ENCODE data around the gene MB21D2.

MB21D2 gene

GRCh38 chr3:192820161-192820560, 97.5 kb downstream of the MB21D2 start:
- Histone ChIP-seq H3K9me3 (ENCODE audit: control insufficient read depth in 2 of 2, low read length in 2 of 2) (no peaks in the 10 kb centered on the region), H3K9ac (ENCODE audit: low read length in 2 of 2) (no peak overlapping the region), H3K27me3 (ENCODE audit: control insufficient read depth in 1 of 2, insufficient read depth in 2 of 2, low read length in 2 of 2) (no peaks in the 10 kb centered on the region), H3K4me1 (ENCODE audit: control insufficient read depth, insufficient read depth, low read length) (peaks cover 12% of the 10 kb centered on the region), H3K27ac (ENCODE audit: low read length) (no peak overlapping the region), H3K36me3 (ENCODE audit: control insufficient read depth in 2 of 2, insufficient read depth in 2 of 2, low read length in 2 of 2) (no peaks in the 10 kb centered on the region), H3K4me3 (ENCODE audit: low read length in 2 of 2) (no peak overlapping the region)

GRCh38 chr3:192819001-192819569, 98.6 kb downstream of the MB21D2 start:
- peaks cover 10% of the 10 kb centered on the region for H3K4me1 ChIP-seq (ENCODE audit: control insufficient read depth, insufficient read depth, low read length)
- H3K4me3 ChIP-seq (ENCODE audit: low read length in 2 of 2): no peak overlapping the region
- no peaks in the 10 kb centered on the region for H3K9me3 ChIP-seq (ENCODE audit: control insufficient read depth in 2 of 2, low read length in 2 of 2)
- H3K9ac ChIP-seq (ENCODE audit: low read length in 2 of 2): no peak overlapping the region
- no peaks in the 10 kb centered on the region for H3K27me3 ChIP-seq (ENCODE audit: control insufficient read depth in 1 of 2, insufficient read depth in 2 of 2, low read length in 2 of 2)
- no peaks in the 10 kb centered on the region for H3K36me3 ChIP-seq (ENCODE audit: control insufficient read depth in 2 of 2, insufficient read depth in 2 of 2, low read length in 2 of 2)
- no peak overlapping the region for H3K27ac ChIP-seq (ENCODE audit: low read length)

GRCh38 chr3:192818126-192818525, 99.5 kb downstream of the MB21D2 start:
- H3K27ac ChIP-seq (ENCODE audit: low read length): no peak overlapping the region

GRCh38 chr3:192817506-192817905, 100.2 kb downstream of the MB21D2 start:
- Histone ChIP-seq H3K4me1 (ENCODE audit: control insufficient read depth, insufficient read depth, low read length) (peaks cover 10% of the 10 kb centered on the region), H3K27ac (ENCODE audit: low read length) (no peak overlapping the region), H3K36me3 (ENCODE audit: control insufficient read depth in 2 of 2, insufficient read depth in 2 of 2, low read length in 2 of 2) (no peaks in the 10 kb centered on the region), H3K9ac (ENCODE audit: low read length in 2 of 2) (peak overlapping the region in 1 of 2 donors; percentile 29), H3K27me3 (ENCODE audit: control insufficient read depth in 1 of 2, insufficient read depth in 2 of 2, low read length in 2 of 2) (no peaks in the 10 kb centered on the region), H3K9me3 (ENCODE audit: control insufficient read depth in 2 of 2, low read length in 2 of 2) (no peaks in the 10 kb centered on the region), H3K4me3 (ENCODE audit: low read length in 2 of 2) (no peak overlapping the region)

More at GRCh38 chr3:192818126-192818525, 99.5 kb downstream of the MB21D2 start:
- H3K36me3 ChIP-seq (ENCODE audit: control insufficient read depth in 2 of 2, insufficient read depth in 2 of 2, low read length in 2 of 2): no peaks in the 10 kb centered on the region
- peaks cover 10% of the 10 kb centered on the region for H3K4me1 ChIP-seq (ENCODE audit: control insufficient read depth, insufficient read depth, low read length)
- H3K9me3 ChIP-seq (ENCODE audit: control insufficient read depth in 2 of 2, low read length in 2 of 2): no peaks in the 10 kb centered on the region
- H3K27me3 ChIP-seq (ENCODE audit: control insufficient read depth in 1 of 2, insufficient read depth in 2 of 2, low read length in 2 of 2): no peaks in the 10 kb centered on the region
- H3K4me3 ChIP-seq (ENCODE audit: low read length in 2 of 2): no peak overlapping the region
- no peak overlapping the region for H3K9ac ChIP-seq (ENCODE audit: low read length in 2 of 2)

GRCh38 chr3:192817053-192817452, 100.6 kb downstream of the MB21D2 start:
- H3K9ac ChIP-seq (ENCODE audit: low read length in 2 of 2): no peak overlapping the region
- no peak overlapping the region for H3K27ac ChIP-seq (ENCODE audit: low read length)
- peaks cover 10% of the 10 kb centered on the region for H3K4me1 ChIP-seq (ENCODE audit: control insufficient read depth, insufficient read depth, low read length)
- no peaks in the 10 kb centered on the region for H3K27me3 ChIP-seq (ENCODE audit: control insufficient read depth in 1 of 2, insufficient read depth in 2 of 2, low read length in 2 of 2)
- no peaks in the 10 kb centered on the region for H3K9me3 ChIP-seq (ENCODE audit: control insufficient read depth in 2 of 2, low read length in 2 of 2)
- H3K36me3 ChIP-seq (ENCODE audit: control insufficient read depth in 2 of 2, insufficient read depth in 2 of 2, low read length in 2 of 2): no peaks in the 10 kb centered on the region
- no peak overlapping the region for H3K4me3 ChIP-seq (ENCODE audit: low read length in 2 of 2)

- H3K4me3 ChIP-seq (ENCODE audit: low read length in 2 of 2): no peak overlapping the region
- no peaks in the 10 kb centered on the region for H3K36me3 ChIP-seq (ENCODE audit: control insufficient read depth in 2 of 2, insufficient read depth in 2 of 2, low read length in 2 of 2)
- no peaks in the 10 kb centered on the region for H3K9me3 ChIP-seq (ENCODE audit: control insufficient read depth in 2 of 2, low read length in 2 of 2)
- no peak overlapping the region for H3K9ac ChIP-seq (ENCODE audit: low read length in 2 of 2)
- H3K27me3 ChIP-seq (ENCODE audit: control insufficient read depth in 1 of 2, insufficient read depth in 2 of 2, low read length in 2 of 2): no peaks in the 10 kb centered on the region
- H3K27ac ChIP-seq (ENCODE audit: low read length): no peak overlapping the region
- H3K4me1 ChIP-seq (ENCODE audit: control insufficient read depth, insufficient read depth, low read length): peaks cover 10% of the 10 kb centered on the region
These were observed 101.3 kb downstream of the MB21D2 start for GRCh38 chr3:192816351-192816750.

- H3K27ac ChIP-seq (ENCODE audit: low read length): no peak overlapping the region
- no peak overlapping the region for H3K9ac ChIP-seq (ENCODE audit: low read length in 2 of 2)
- no peaks in the 10 kb centered on the region for H3K36me3 ChIP-seq (ENCODE audit: control insufficient read depth in 2 of 2, insufficient read depth in 2 of 2, low read length in 2 of 2)
- H3K4me3 ChIP-seq (ENCODE audit: low read length in 2 of 2): no peak overlapping the region
- no peaks in the 10 kb centered on the region for H3K9me3 ChIP-seq (ENCODE audit: control insufficient read depth in 2 of 2, low read length in 2 of 2)
- H3K27me3 ChIP-seq (ENCODE audit: control insufficient read depth in 1 of 2, insufficient read depth in 2 of 2, low read length in 2 of 2): no peaks in the 10 kb centered on the region
- no peaks in the 10 kb centered on the region for H3K4me1 ChIP-seq (ENCODE audit: control insufficient read depth, insufficient read depth, low read length)
These were observed 104.8 kb downstream of the MB21D2 start for GRCh38 chr3:192812743-192813383.

GRCh38 chr3:192805711-192806110, 111.9 kb downstream of the MB21D2 start:
- no peaks in the 10 kb centered on the region for H3K27me3 ChIP-seq (ENCODE audit: control insufficient read depth in 1 of 2, insufficient read depth in 2 of 2, low read length in 2 of 2)
- no peaks in the 10 kb centered on the region for H3K36me3 ChIP-seq (ENCODE audit: control insufficient read depth in 2 of 2, insufficient read depth in 2 of 2, low read length in 2 of 2)
- H3K4me1 ChIP-seq (ENCODE audit: control insufficient read depth, insufficient read depth, low read length): peaks cover 4% of the 10 kb centered on the region
- no peaks in the 10 kb centered on the region for H3K9me3 ChIP-seq (ENCODE audit: control insufficient read depth in 2 of 2, low read length in 2 of 2)
- H3K9ac ChIP-seq (ENCODE audit: low read length in 2 of 2): no peak overlapping the region
- H3K27ac ChIP-seq (ENCODE audit: low read length): no peak overlapping the region
- no peak overlapping the region for H3K4me3 ChIP-seq (ENCODE audit: low read length in 2 of 2)

GRCh38 chr3:192804502-192804901, 113.2 kb downstream of the MB21D2 start:
- no peak overlapping the region for H3K9ac ChIP-seq (ENCODE audit: low read length in 2 of 2)
- no peaks in the 10 kb centered on the region for H3K9me3 ChIP-seq (ENCODE audit: control insufficient read depth in 2 of 2, low read length in 2 of 2)
- peaks cover 4% of the 10 kb centered on the region for H3K4me1 ChIP-seq (ENCODE audit: control insufficient read depth, insufficient read depth, low read length)
- no peaks in the 10 kb centered on the region for H3K27me3 ChIP-seq (ENCODE audit: control insufficient read depth in 1 of 2, insufficient read depth in 2 of 2, low read length in 2 of 2)
- no peak overlapping the region for H3K27ac ChIP-seq (ENCODE audit: low read length)
- H3K36me3 ChIP-seq (ENCODE audit: control insufficient read depth in 2 of 2, insufficient read depth in 2 of 2, low read length in 2 of 2): no peaks in the 10 kb centered on the region
- H3K4me3 ChIP-seq (ENCODE audit: low read length in 2 of 2): no peak overlapping the region

- no peak overlapping the region for H3K4me3 ChIP-seq (ENCODE audit: low read length in 2 of 2)
- H3K36me3 ChIP-seq (ENCODE audit: control insufficient read depth in 2 of 2, insufficient read depth in 2 of 2, low read length in 2 of 2): peaks cover 3 to 10% of the 10 kb centered on the region in 2 donors
- no peaks in the 10 kb centered on the region for H3K27me3 ChIP-seq (ENCODE audit: control insufficient read depth in 1 of 2, insufficient read depth in 2 of 2, low read length in 2 of 2)
- H3K9me3 ChIP-seq (ENCODE audit: control insufficient read depth in 2 of 2, low read length in 2 of 2): no peaks in the 10 kb centered on the region
- peaks cover 4% of the 10 kb centered on the region for H3K4me1 ChIP-seq (ENCODE audit: control insufficient read depth, insufficient read depth, low read length)
- H3K27ac ChIP-seq (ENCODE audit: low read length): no peak overlapping the region
- H3K9ac ChIP-seq (ENCODE audit: low read length in 2 of 2): no peak overlapping the region
These were observed 114.4 kb downstream of the MB21D2 start for GRCh38 chr3:192802957-192803899.

Data from stomach smooth muscle (tissue), 2 donors.